Body of pancreas (tissue), 4 donors: ENCODE measurements around the gene CDH4. TPM values are rescaled to one million over a fixed set of nuclear protein-coding genes. Genes with fewer than 3 reads are reported as not detected.

Source experiments
- ATAC-seq: fragments of 150-250 bp; one replicate; pipeline ENCODE4 v1.9.1; 2016
- DNase-seq, 4 donors: peaks; one replicate each; pipeline ENCODE4 v3.0.0-alpha.2; 2019
- H3K27ac ChIP-seq, 4 donors: fragments of 200-600 bp; sonication (generic); 1 replicate in 3 of 4; 2 replicates in 1 of 4; pipeline versions ENCODE4 v1.5.1 to v1.6.1; 2016 to 2019; ENCODE audit warnings: mild to moderate bottlenecking in 1 of 4, mixed read lengths in 1 of 4, moderate library complexity in 1 of 4
- H3K27me3 ChIP-seq, 2 donors: fragments of 200-600 bp; sonication (generic); one replicate each; pipeline ENCODE4 v1.6.0; 2016; ENCODE audit warnings: mild to moderate bottlenecking in 1 of 2
- H3K36me3 ChIP-seq, 2 donors: fragments of 200-600 bp; sonication (generic); replicated peaks in 1 of 2; 2 replicates each; pipeline ENCODE4 v1.5.1; 2016; ENCODE audit warnings: low read depth in 2 of 2; ENCODE audit not compliant: insufficient read depth in 1 of 2
- H3K4me1 ChIP-seq: fragments of 200-600 bp; sonication (generic); one replicate; pipeline ENCODE4 v1.6.0; 2016
- H3K4me3 ChIP-seq, 2 donors: fragments of 200-600 bp; sonication (generic); 1 replicate in 1 of 2; 2 replicates in 1 of 2; pipeline ENCODE4 v1.5.1; 2016 to 2019
- H3K9me3 ChIP-seq, 3 donors: fragments of 200-600 bp; sonication (generic); 1 replicate in 2 of 3; 2 replicates in 1 of 3; pipeline ENCODE4 v1.5.1; 2016
- POLR2A ChIP-seq, 3 donors: fragments of 450-650 bp; IDR thresholded peaks; one replicate each; pipeline ENCODE4 v1.6.1; 2016; ENCODE audit warnings: antibody characterized with exemption in 3 of 3, mild to moderate bottlenecking in 2 of 3
- WGBS, 2 donors: methylation state at CpG; one replicate each; pipeline ENCODE4 v1.1.5; 2017; 5-methylcytosine and 5-hydroxymethylcytosine counted together
- intact Hi-C: fragments of 100-400 bp; cut with DNase I; formaldehyde crosslinking; loops from one replicate; pipeline ENCODE4 v1.15.1; 2023
- total RNA-seq, 2 donors: library from RNA; depleted of rRNA; stranded (reverse); fragments of >200 nt; gene quantifications; one replicate each; pipeline ENCODE4 v1.1.0, GENCODE V29; 2016
- TF ChIP-seq, protein P1 (sequence below), 7 experiments: fragments of 450-650 bp in 4 of 7; fragments of 200-600 bp in 3 of 7; sonication (generic) in 3 of 7; IDR thresholded peaks; one replicate each; pipeline ENCODE4 v1.5.1; 2016 to 2019; ENCODE audit warnings: antibody characterized with exemption in 7 of 7

CDH4 gene
- total RNA-seq, 2 donors from 2014 or later, result 0.33 to 0.52 TPM

DNA sequence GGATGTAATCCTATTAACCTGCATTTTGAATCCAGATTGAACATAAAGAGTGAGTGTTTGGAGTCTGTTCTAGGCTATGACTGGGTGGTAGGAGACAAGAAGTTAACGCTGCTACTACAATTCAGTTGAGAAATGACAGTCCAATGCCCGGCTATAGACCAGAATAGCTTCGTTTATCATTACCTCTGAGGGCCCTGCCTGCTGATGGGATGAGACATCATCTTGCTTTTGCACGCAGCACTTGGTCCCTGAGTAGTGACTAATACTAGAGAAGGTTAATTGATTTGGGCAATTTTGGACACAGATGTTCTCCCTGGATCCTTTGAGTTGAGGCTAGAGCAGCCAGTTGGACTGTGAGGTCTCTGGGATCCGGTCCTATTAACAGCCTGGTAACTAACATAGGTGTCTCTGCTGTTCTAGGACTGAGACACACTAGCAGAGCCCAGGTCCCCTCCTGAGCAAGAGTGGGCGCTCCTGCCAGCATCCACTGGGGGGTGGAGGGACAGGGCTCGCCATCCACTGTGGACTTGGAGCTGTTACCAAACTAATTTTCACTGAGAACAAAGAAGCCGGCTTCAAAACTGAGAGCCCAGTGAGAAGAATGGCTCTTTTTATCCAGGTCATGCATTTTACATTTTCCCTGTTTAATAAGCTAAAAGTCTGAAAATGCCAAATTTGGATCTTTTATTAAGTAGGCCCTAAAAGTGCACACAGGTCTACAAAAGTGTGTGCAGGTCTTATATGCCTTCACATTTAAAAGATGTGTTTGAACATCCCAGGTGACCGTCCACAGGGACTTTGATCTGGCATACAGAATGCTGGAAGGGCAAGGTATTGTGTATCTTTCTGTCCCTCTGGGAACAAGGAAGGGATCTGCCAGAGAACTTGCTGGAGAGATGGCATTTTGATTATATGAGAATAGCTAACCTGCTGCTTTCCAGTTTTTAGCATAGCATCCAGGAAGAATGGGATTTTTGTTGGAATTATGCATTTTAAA is 212.5 kb downstream of the CDH4 start:
- DNase-seq (no peak), ATAC-seq (no peak)
- WGBS, 2 donors, result 50 to 60% methylated on average over 8 to 9 of the region's 9 CpGs
- Histone ChIP-seq H3K4me3 (no peak overlapping the region), H3K4me1 (no peaks in the 10 kb centered on the region), H3K36me3 (no peaks in the 10 kb centered on the region), H3K9me3 (peaks cover 0 to 8% (median 0%) of the 10 kb centered on the region in 3 donors), H3K27me3 (no peaks in the 10 kb centered on the region), H3K27ac (no peak overlapping the region)
- intact Hi-C loops, result no loop called here
- TF ChIP-seq, protein P1, sequence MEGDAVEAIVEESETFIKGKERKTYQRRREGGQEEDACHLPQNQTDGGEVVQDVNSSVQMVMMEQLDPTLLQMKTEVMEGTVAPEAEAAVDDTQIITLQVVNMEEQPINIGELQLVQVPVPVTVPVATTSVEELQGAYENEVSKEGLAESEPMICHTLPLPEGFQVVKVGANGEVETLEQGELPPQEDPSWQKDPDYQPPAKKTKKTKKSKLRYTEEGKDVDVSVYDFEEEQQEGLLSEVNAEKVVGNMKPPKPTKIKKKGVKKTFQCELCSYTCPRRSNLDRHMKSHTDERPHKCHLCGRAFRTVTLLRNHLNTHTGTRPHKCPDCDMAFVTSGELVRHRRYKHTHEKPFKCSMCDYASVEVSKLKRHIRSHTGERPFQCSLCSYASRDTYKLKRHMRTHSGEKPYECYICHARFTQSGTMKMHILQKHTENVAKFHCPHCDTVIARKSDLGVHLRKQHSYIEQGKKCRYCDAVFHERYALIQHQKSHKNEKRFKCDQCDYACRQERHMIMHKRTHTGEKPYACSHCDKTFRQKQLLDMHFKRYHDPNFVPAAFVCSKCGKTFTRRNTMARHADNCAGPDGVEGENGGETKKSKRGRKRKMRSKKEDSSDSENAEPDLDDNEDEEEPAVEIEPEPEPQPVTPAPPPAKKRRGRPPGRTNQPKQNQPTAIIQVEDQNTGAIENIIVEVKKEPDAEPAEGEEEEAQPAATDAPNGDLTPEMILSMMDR (IDR thresholded peaks at IDR 0.05), result no peak
- no peak for TF ChIP-seq POLR2A (IDR thresholded peaks at IDR 0.05)

DNA sequence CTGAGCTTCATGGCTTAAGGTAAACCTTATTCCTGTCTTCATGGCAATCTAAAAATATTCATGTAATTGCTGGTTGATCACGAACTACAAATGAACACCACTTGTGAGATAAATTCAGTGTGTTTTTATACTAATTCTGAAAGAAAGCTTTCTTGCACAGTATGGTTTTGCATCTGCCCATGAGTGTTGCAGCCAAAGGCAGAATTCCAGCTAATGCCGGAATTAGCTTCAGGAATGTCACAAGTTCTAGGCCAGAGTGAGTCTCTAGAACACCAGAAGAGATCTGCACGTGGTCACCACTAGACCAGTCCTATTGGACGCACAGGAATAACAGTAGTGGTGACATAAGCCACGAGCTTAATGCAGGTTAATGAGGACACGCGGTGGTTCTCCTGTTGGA is 223.7 kb downstream of the CDH4 start:
- ATAC-seq, result no peak
- Histone ChIP-seq H3K4me3 (no peak overlapping the region), H3K9me3 (peaks cover 0 to 5% (median 0%) of the 10 kb centered on the region in 3 donors), H3K27ac (no peak overlapping the region), H3K36me3 (no peaks in the 10 kb centered on the region), H3K4me1 (no peaks in the 10 kb centered on the region), H3K27me3 (no peaks in the 10 kb centered on the region)
- intact Hi-C loops, result no loop called here
- WGBS, 2 donors, result 59 to 64% methylated on average over 7 of the region's 7 CpGs
- no peak for DNase-seq
- TF ChIP-seq POLR2A (IDR thresholded peaks at IDR 0.05), result no peak
- TF ChIP-seq, protein P1 (IDR thresholded peaks at IDR 0.05), result no peak

DNA sequence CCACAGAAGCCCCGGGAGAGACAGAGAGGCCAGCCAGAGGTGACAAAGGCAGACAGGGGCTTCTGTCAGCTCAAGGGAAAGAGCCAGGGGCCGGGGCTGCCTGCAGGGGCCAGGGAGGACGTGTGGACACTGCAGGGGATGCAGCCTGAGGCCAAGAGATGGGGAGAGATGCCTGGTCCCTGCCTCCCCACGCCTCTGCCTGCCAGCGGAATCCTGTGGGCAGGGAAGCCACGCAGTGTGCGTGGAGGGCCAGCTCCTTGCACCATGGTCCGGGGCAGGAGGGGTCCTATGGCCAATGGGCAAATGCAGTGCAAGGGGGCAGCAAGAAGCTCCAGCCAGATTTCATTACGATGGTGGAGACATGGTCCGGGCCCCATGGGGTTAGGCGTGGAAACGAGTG is 224.9 kb downstream of the CDH4 start:
- Histone ChIP-seq H3K9me3 (peaks cover 0 to 5% (median 0%) of the 10 kb centered on the region in 3 donors), H3K27me3 (no peaks in the 10 kb centered on the region), H3K4me1 (no peaks in the 10 kb centered on the region), H3K4me3 (no peak overlapping the region), H3K36me3 (no peaks in the 10 kb centered on the region), H3K27ac (no peak overlapping the region)
- no peak for DNase-seq
- WGBS, 2 donors, result 56 to 60% methylated on average over 12 of the region's 12 CpGs
- intact Hi-C loops, result no loop called here
- TF ChIP-seq POLR2A (IDR thresholded peaks at IDR 0.05), result no peak
- TF ChIP-seq, protein P1 (IDR thresholded peaks at IDR 0.05), result no peak
- ATAC-seq, result no peak

DNA sequence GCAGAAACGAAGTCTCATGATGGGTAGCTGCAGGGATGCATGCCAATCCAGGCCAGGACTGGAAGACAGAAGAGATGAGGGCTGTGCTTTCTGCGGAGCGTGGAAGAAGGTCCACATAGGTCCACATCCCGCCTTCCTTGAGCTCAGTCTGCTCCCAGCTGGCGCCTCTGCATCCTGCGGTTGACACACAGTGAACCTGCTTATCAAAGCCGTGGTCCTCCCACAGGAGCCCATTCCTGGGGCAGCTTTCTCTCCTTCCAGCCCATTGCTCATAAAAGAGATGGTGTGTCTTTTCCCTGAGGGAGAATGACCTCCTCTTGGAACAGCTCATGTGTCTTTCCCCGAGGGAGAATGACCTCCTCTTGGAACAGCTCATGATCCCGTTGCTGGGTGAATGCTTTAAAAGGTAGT is 225.4 kb downstream of the CDH4 start:
- intact Hi-C loops, result no loop called here

More for the DNA sequence above, 225.4 kb downstream of the CDH4 start:
- TF ChIP-seq POLR2A (IDR thresholded peaks at IDR 0.05), result no peak
- TF ChIP-seq, protein P1 (IDR thresholded peaks at IDR 0.05), result no peak
- Histone ChIP-seq H3K27me3 (no peaks in the 10 kb centered on the region), H3K4me3 (no peak overlapping the region), H3K9me3 (peaks cover 0 to 5% (median 0%) of the 10 kb centered on the region in 3 donors), H3K27ac (no peak overlapping the region), H3K4me1 (no peaks in the 10 kb centered on the region), H3K36me3 (no peaks in the 10 kb centered on the region)
- ATAC-seq, result no peak
- DNase-seq, result no peak
- 53 to 57% methylated on average over 7 to 9 of the region's 9 CpGs for WGBS, 2 donors
